IMR-90 (cell line): ENCODE measurements around the gene S100A2. TPM values are rescaled to one million over a fixed set of nuclear protein-coding genes. Genes with fewer than 3 reads are reported as not detected.
A peak's percentile ranks its signal among the peaks of the same experiment; 100 is the strongest.

Experiments used
- ATAC-seq: fragments of 200-7000 bp; cut with Tn5 transposase; 2 replicates; pipeline ENCODE4 v1.9.1; 2020; ENCODE audit warnings: low read depth, mild to moderate bottlenecking, moderate library complexity
- BruUV-seq: library from RNA; stranded (reverse); fragments of 400-500 nt; replicated peaks from 2 replicates; lab custom pipeline; 2021; lab: Mats Ljungman, UMichigan
- CTCF ChIA-PET: fragments of 300-600 bp; formaldehyde crosslinking; extraction: SDS; loops from one replicate; lab custom pipeline; 2021; ENCODE audit warnings: antibody characterized with exemption; lab: Yijun Ruan, JAX
- POLR2A ChIA-PET: fragments of 300-600 bp; sonication (Branson Sonifier 250); formaldehyde crosslinking; loops from one replicate; lab custom pipeline; 2022; ENCODE audit warnings: antibody characterized with exemption; ENCODE audit not compliant: unreplicated experiment; lab: Charles Lee
- DNase-seq: peaks from one replicate; pipeline ENCODE4 v3.0.0; 2013
- H2AFZ ChIP-seq: replicated peaks from 2 replicates; pipeline ENCODE3; 2013; ENCODE audit warnings: low read length, mild to moderate bottlenecking; ENCODE audit not compliant: poor library complexity
- H2AK5ac ChIP-seq: 2 replicates; pipeline ENCODE4 v1.6.1; 2013; ENCODE audit warnings: low read depth, low read length, inconsistent platforms
- H2AK9ac ChIP-seq: replicated peaks from 2 replicates; pipeline ENCODE3; 2013; ENCODE audit warnings: mild to moderate bottlenecking, low read depth, low read length, moderate library complexity; ENCODE audit not compliant: poor library complexity
- H2BK120ac ChIP-seq: 2 replicates; pipeline ENCODE4 v1.6.1; 2013; ENCODE audit warnings: low read depth, low read length, inconsistent platforms
- H2BK15ac ChIP-seq: 3 replicates; pipeline ENCODE4 v1.6.1; 2013; ENCODE audit warnings: low read depth, low read length, inconsistent platforms
- H2BK20ac ChIP-seq: 2 replicates; pipeline ENCODE4 v1.6.1; 2013; ENCODE audit warnings: low read depth, mild to moderate bottlenecking, inconsistent platforms, low read length, moderate library complexity
- H2BK5ac ChIP-seq: 2 replicates; pipeline ENCODE4 v1.6.1; 2013; ENCODE audit warnings: mild to moderate bottlenecking, low read depth, low read length, inconsistent platforms; ENCODE audit not compliant: poor library complexity, severe bottlenecking
- H3K14ac ChIP-seq: replicated peaks from 2 replicates; pipeline ENCODE4 v1.6.1; 2013; ENCODE audit warnings: low read depth, low read length, inconsistent platforms
- H3K18ac ChIP-seq: 2 replicates; pipeline ENCODE4 v1.6.1; 2013; ENCODE audit warnings: low read depth, low read length, control low read depth
- H3K23ac ChIP-seq: 2 replicates; pipeline ENCODE4 v1.6.1; 2013; ENCODE audit warnings: low read depth, low read length, inconsistent platforms
- H3K27ac ChIP-seq: 2 replicates; pipeline ENCODE4 v1.5.1; 2013; ENCODE audit warnings: mild to moderate bottlenecking, control low read depth, low read length; ENCODE audit not compliant: insufficient read depth
- H3K27me3 ChIP-seq: 2 replicates; pipeline ENCODE4 v1.6.1; 2013; ENCODE audit warnings: low read length; ENCODE audit not compliant: control insufficient read depth, insufficient read depth
- H3K36me3 ChIP-seq: 2 replicates; pipeline ENCODE4 v1.6.1; 2013; ENCODE audit warnings: low read length, mixed read lengths; ENCODE audit not compliant: control insufficient read depth, insufficient read depth
- H3K4ac ChIP-seq: 2 replicates; pipeline ENCODE4 v1.6.1; 2013; ENCODE audit warnings: low read depth, low read length, inconsistent platforms
- H3K4me1 ChIP-seq: 2 replicates; pipeline ENCODE4 v1.6.1; 2013; ENCODE audit warnings: low read length, mixed read lengths; ENCODE audit not compliant: control insufficient read depth, insufficient read depth
- H3K4me2 ChIP-seq: 2 replicates; pipeline ENCODE4 v1.6.1; 2013; ENCODE audit warnings: low read depth, mild to moderate bottlenecking, control low read depth, low read length, moderate library complexity
- H3K4me3 ChIP-seq: 2 replicates; pipeline ENCODE4 v1.5.1; 2013; ENCODE audit warnings: low read depth, mild to moderate bottlenecking, control low read depth, low read length, moderate library complexity; ENCODE audit not compliant: insufficient read depth
- H3K56ac ChIP-seq: 2 replicates; pipeline ENCODE4 v1.6.1; 2013; ENCODE audit warnings: low read length, inconsistent platforms; ENCODE audit not compliant: insufficient read depth; ENCODE audit errors: extremely low read depth
- H3K79me1 ChIP-seq, 2 experiments: 2 replicates each; pipeline ENCODE4 v1.6.1; 2013; ENCODE audit warnings: low read length in 2 of 2, inconsistent platforms in 1 of 2, low read depth in 1 of 2
- H3K9ac ChIP-seq: 2 replicates; pipeline ENCODE4 v1.6.1; 2013; ENCODE audit warnings: low read depth, low read length, control low read depth
- H3K9me1 ChIP-seq: 2 replicates; pipeline ENCODE4 v1.6.1; 2013; ENCODE audit warnings: low read length, inconsistent platforms; ENCODE audit not compliant: insufficient read depth
- H3K9me3 ChIP-seq: 2 replicates; pipeline ENCODE4 v1.6.1; 2013; ENCODE audit warnings: low read length; ENCODE audit not compliant: control insufficient read depth, insufficient read depth
- H4K20me1 ChIP-seq: 2 replicates; pipeline ENCODE4 v1.6.1; 2013; ENCODE audit warnings: low read length, inconsistent platforms; ENCODE audit not compliant: insufficient read depth
- H4K5ac ChIP-seq: 2 replicates; pipeline ENCODE4 v1.6.1; 2013; ENCODE audit warnings: mild to moderate bottlenecking, low read depth, low read length, control low read depth
- H4K8ac ChIP-seq, 2 experiments: 2 replicates each; pipeline ENCODE4 v1.6.1; 2013; ENCODE audit warnings: low read depth in 2 of 2, low read length in 2 of 2, control low read depth in 1 of 2, inconsistent platforms in 1 of 2
- H4K91ac ChIP-seq: 2 replicates; pipeline ENCODE4 v1.6.1; 2013; ENCODE audit warnings: low read depth, low read length, inconsistent platforms; ENCODE audit not compliant: insufficient read depth
- CTCF ChIP-seq: conservative IDR thresholded peaks from 2 replicates; pipeline ENCODE4 v1.5.1; 2012; ENCODE audit warnings: mild to moderate bottlenecking, low read depth, low read length, improper control_type of control experiment
- MXI1 ChIP-seq: IDR thresholded peaks from 2 replicates; pipeline ENCODE4 v1.6.1; 2012; ENCODE audit warnings: low read depth, mild to moderate bottlenecking, low read length, moderate library complexity, borderline replicate concordance
- RCOR1 ChIP-seq: IDR thresholded peaks from 2 replicates; pipeline ENCODE4 v1.6.1; 2012; ENCODE audit warnings: mild to moderate bottlenecking, low read length, improper control_type of control experiment; ENCODE audit not compliant: insufficient replicate concordance
- WGBS, 2 experiments: methylation state at CpG; one replicate each; pipeline versions ENCODE4 v1.1.5 to v1.1.7; 2013; ENCODE audit warnings: missing lambda C conversion rate in 2 of 2; ENCODE audit not compliant: insufficient read length in 1 of 2; ENCODE audit errors: extremely low coverage in 2 of 2; 5-methylcytosine and 5-hydroxymethylcytosine counted together
- dilution Hi-C: fragments of 300-500 bp; cut with HindIII; formaldehyde crosslinking; loops from one replicate; pipeline ENCODE4 v1.14.3; 2018; ENCODE audit warnings: low sequenced_read_pairs; ENCODE audit not compliant: unreplicated experiment
- in situ Hi-C: fragments of 300-500 bp; cut with MboI; formaldehyde crosslinking; loops from 3 replicates; pipeline ENCODE4 v1.14.3; 2019; ENCODE audit warnings: low sequenced_read_pairs, inconsistent platforms, mixed read lengths
- intact Hi-C: fragments of 100-400 bp; cut with micrococcal nuclease; formaldehyde crosslinking; loops from 2 replicates; pipeline ENCODE4 v1.10.0; 2022
- polyA plus RNA-seq, 3 experiments: library from polyadenylated mRNA; depleted of rRNA; stranded (reverse); fragments of >200 nt; gene quantifications; 2 replicates each; pipeline ENCODE4 v1.2.3, GENCODE V29; 2012; ENCODE audit warnings: low replicate concordance in 1 of 3
- total RNA-seq: library from RNA; depleted of rRNA; stranded (reverse); fragments of >200 nt; gene quantifications from 2 replicates; pipeline ENCODE4 v1.2.3, GENCODE V29; 2012

The S100A2 gene
- total and polyA plus RNA-seq, 2 of the 4 experiments (the other 2 are of a cell fraction): 3.6 to 7.9 TPM

DNA sequence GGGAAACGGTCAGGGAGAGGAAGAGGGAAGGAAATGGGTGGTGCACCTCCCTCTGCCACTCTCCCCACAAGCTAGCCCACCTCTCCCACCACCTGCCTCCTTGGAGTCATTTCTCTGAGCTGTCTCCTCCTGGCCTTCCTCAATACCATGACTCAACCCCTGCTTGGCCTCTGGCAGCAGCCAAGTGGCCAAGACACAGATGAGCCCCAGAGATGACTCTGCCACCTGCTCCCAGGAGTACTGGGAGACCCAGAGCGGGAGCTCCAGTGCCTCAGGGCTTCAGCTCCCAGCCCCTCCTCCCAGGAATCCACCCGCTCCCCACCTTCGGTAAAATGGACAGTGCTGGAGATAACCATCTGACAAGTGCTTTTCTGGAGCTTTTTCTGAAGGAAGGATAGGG, 44.7 kb upstream of the S100A2 start:
- peak overlapping the region; percentile 52 for H2AFZ ChIP-seq
- H3K27ac ChIP-seq: peak overlapping the region; percentile 34; the same call in 1 of the 2 replicates
- H4K5ac ChIP-seq: peak overlapping the region; percentile 46; the same call in 1 of the 2 replicates
- peaks cover 11% of the 10 kb centered on the region; the same call in 1 of the 2 replicates for H4K20me1 ChIP-seq
- H3K4me2 ChIP-seq: peak overlapping the region; percentile 53; the same call in 1 of the 2 replicates
- peak overlapping the region; percentile 72; the same call in 1 of the 2 replicates for H2BK120ac ChIP-seq
- CTCF ChIA-PET: interaction anchor here (0.9 to 1.2 kb wide), 2 partner anchors 17 to 99 kb away, joined by 3 read pairs; partner anchors contain the start of gene S100A13
- no peak overlapping the region for H3K9ac ChIP-seq
- no peak overlapping the region for H2BK20ac ChIP-seq
- no peak overlapping the region for H3K18ac ChIP-seq
- ATAC-seq (no peak), DNase-seq (peak; percentile 50)
- peak overlapping the region; percentile 72; the same call in 1 of the 2 replicates for H4K91ac ChIP-seq
- peak overlapping the region; percentile 20 for H3K14ac ChIP-seq
- H3K23ac ChIP-seq: peak overlapping the region; percentile 54; the same call in 1 of the 2 replicates
- H2BK15ac ChIP-seq: peak overlapping the region; percentile 19; the same call in 1 of the 3 replicates
- peak overlapping the region; percentile 92 for H3K4ac ChIP-seq
- peaks cover 42% of the 10 kb centered on the region for H3K4me1 ChIP-seq
- dilution Hi-C loops: no loop called here
- no peak overlapping the region for H3K56ac ChIP-seq
- H2AK9ac ChIP-seq: peak overlapping the region; percentile 34
- in situ Hi-C loops: no loop called here
- no peak for TF ChIP-seq CTCF
- no peak for TF ChIP-seq RCOR1
- TF ChIP-seq MXI1: no peak
- H3K4me3 ChIP-seq: no peak overlapping the region
- no peaks in the 10 kb centered on the region for H3K27me3 ChIP-seq
- peaks cover 22% of the 10 kb centered on the region for H3K36me3 ChIP-seq
- H2BK5ac ChIP-seq: peak overlapping the region; percentile 91
- WGBS, 2 experiments: no CpG with 5 or more reads among the region's 4 CpGs
- H4K8ac ChIP-seq: peak overlapping the region; percentile 42 to 83; a peak in 2 of 4 replicates
- H2AK5ac ChIP-seq: peak overlapping the region; percentile 85
- H3K9me1 ChIP-seq: peaks cover 17% of the 10 kb centered on the region
- intact Hi-C loops: no loop called here
- POLR2A ChIA-PET: interaction anchor here (1.1 to 1.3 kb wide), 2 partner anchors 17 to 24 kb away, joined by 3 read pairs; partner anchors contain the start of genes CHTOP and S100A13
- BruUV-seq: no TSS peak
- peaks cover 15 to 66% of the 10 kb centered on the region in 2 experiments for H3K79me1 ChIP-seq
- no peaks in the 10 kb centered on the region for H3K9me3 ChIP-seq
